ENCODE data around the gene TMEM40. TPM values are rescaled to one million over a fixed set of nuclear protein-coding genes. Genes with fewer than 3 reads are reported as not detected.

The TMEM40 gene
- total RNA-seq, 4 donors from 2014 or later = not detected

DNA sequence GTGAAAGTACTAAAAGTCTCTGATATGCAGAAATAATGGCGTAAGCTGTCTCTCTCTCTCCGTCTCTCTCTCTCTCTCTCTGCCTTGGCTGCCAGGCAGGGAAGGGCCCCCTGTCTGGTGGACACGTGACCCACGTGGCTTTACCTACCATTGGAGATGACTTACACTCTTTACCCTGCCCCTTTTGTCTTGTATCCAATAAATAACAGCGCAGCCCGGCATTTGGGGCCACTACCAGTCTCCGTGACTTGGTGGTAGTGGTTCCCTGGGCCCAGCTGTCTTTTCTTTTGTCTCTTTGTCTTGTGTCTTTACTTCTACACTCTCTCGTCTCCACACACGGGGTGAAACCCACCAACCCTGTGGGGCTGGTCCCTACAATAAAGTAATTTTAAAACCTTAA is 12.2 kb upstream of the TMEM40 start:
- H3K4me3 ChIP-seq = no peak overlapping the region
- H3K27ac ChIP-seq = no peak overlapping the region
- no peaks in the 10 kb centered on the region for H3K4me1 ChIP-seq
- no peaks in the 10 kb centered on the region for H3K36me3 ChIP-seq
- H3K9me3 ChIP-seq = no peaks in the 10 kb centered on the region
- no peak for DNase-seq (ENCODE audit: low spot score in 2 of 2)
- TF ChIP-seq POLR2A (IDR thresholded peaks at IDR 0.05) (no peak), EP300 (IDR thresholded peaks at IDR 0.05) (no peak)
- TF ChIP-seq, protein P1, sequence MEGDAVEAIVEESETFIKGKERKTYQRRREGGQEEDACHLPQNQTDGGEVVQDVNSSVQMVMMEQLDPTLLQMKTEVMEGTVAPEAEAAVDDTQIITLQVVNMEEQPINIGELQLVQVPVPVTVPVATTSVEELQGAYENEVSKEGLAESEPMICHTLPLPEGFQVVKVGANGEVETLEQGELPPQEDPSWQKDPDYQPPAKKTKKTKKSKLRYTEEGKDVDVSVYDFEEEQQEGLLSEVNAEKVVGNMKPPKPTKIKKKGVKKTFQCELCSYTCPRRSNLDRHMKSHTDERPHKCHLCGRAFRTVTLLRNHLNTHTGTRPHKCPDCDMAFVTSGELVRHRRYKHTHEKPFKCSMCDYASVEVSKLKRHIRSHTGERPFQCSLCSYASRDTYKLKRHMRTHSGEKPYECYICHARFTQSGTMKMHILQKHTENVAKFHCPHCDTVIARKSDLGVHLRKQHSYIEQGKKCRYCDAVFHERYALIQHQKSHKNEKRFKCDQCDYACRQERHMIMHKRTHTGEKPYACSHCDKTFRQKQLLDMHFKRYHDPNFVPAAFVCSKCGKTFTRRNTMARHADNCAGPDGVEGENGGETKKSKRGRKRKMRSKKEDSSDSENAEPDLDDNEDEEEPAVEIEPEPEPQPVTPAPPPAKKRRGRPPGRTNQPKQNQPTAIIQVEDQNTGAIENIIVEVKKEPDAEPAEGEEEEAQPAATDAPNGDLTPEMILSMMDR (IDR thresholded peaks at IDR 0.05) = no peak
- WGBS, 2 donors = 85 to 88% methylated on average over 9 of the region's 9 CpGs
- no peaks in the 10 kb centered on the region for H3K27me3 ChIP-seq

DNA sequence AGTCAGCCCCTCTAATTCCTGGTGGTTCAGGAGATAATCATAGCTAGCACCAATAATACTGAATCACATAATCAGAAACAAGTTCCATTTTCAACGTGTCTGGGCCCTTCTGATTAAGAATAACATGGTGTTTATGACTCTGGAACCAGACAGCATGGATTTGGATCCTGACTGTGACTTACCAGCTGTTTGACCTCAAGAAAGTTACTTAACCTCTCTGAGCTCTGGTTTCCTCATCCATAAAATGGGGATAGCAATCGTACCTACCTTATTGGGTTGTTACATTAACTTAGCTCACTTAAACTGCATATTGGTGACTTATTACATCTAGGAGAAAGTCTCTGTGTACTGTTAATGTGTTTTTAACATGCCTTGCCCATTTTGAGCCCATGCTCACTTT is 10.7 kb upstream of the TMEM40 start:
- TF ChIP-seq EP300 (IDR thresholded peaks at IDR 0.05) (no peak), POLR2A (IDR thresholded peaks at IDR 0.05) (no peak)
- TF ChIP-seq, protein P1 (IDR thresholded peaks at IDR 0.05) = no peak
- Histone ChIP-seq H3K9me3 (no peaks in the 10 kb centered on the region), H3K4me3 (no peak overlapping the region), H3K36me3 (no peaks in the 10 kb centered on the region), H3K27ac (no peak overlapping the region), H3K27me3 (no peaks in the 10 kb centered on the region), H3K4me1 (no peaks in the 10 kb centered on the region)
- WGBS, 2 donors = 71 to 82% methylated on average over 2 of the region's 2 CpGs
- no peak for DNase-seq (ENCODE audit: low spot score in 2 of 2)

DNA sequence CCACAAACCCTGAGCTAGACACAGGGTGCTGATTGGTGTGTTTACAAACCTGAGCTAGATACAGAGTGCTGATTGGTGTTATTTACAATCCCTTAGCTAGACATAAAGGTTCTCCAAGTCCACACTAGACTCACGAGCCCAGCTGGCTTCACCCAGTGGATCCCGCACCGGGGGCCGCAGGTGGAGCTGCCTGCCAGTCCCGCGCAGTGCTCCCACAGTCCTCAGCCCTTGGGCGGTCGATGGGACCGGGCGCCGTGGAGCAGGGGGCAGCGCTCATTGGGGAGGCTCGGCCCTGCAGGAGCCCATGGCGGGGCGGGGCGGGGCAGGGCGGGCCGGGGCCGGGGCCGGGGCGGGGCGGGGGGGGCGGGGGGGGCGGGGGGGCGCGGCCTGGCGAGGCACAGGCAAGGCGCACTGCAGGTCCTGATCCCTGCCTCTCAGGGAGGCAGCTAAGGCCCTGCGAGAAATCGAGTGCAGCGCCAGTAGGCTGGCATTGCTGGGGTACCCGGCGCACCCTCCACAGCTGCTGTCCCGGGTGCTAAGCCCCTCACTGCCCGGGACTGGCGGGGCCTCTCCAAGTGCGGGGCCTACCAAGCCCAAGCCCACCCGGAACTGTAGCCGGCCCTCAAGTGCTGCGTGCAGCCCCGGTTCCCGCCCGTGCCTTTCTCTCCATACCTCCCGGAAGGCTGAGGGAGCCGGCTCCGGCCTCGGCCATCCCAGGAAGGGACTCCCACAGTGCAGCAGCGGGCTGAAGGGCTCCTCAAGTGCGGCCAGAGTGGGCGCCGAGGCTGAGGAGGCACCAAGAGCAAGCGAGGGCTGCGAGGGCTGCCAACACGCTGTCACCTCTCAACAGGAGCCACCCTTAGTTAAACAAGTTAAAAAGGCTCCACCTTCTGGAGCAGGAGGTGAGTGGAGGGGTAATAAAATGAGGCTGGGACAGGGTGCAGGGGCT is 9.8 kb upstream of the TMEM40 start:
- no peak overlapping the region for H3K27ac ChIP-seq
- no peak for DNase-seq (ENCODE audit: low spot score in 2 of 2)
- 85 to 91% methylated on average over 17 to 31 of the region's 54 CpGs for WGBS, 2 donors
- no peaks in the 10 kb centered on the region for H3K36me3 ChIP-seq
- no peaks in the 10 kb centered on the region for H3K4me1 ChIP-seq
- TF ChIP-seq POLR2A (IDR thresholded peaks at IDR 0.05) (no peak), EP300 (IDR thresholded peaks at IDR 0.05) (no peak)
- TF ChIP-seq, protein P1 (IDR thresholded peaks at IDR 0.05) = no peak
- no peaks in the 10 kb centered on the region for H3K9me3 ChIP-seq
- no peak overlapping the region for H3K4me3 ChIP-seq
- no peaks in the 10 kb centered on the region for H3K27me3 ChIP-seq

DNA sequence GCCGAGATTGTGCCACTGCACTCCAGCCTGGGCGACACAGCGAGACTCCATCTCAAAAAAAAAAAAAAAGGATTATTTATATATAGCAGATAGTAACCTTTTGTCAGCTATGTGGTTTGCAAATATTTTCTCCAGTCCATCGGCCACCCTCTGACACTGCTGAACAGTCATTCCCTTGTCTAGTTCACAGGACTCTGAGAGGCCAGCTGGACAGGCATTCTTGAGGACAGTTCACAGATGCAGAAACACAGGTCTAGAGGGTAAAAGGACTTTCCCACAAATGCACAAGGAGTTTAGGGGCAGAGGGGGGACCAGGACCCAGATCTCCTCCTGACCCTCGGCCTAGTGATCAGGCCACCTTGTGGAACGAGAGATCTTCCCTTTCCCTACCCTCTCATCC is 7.5 kb upstream of the TMEM40 start:
- Histone ChIP-seq H3K27me3 (no peaks in the 10 kb centered on the region), H3K9me3 (no peaks in the 10 kb centered on the region), H3K4me3 (no peak overlapping the region), H3K27ac (no peak overlapping the region), H3K36me3 (no peaks in the 10 kb centered on the region), H3K4me1 (no peaks in the 10 kb centered on the region)
- WGBS, 2 donors = 48 to 56% methylated on average over 6 of the region's 6 CpGs
- DNase-seq (ENCODE audit: low spot score in 2 of 2) = no peak
- TF ChIP-seq, protein P1 (IDR thresholded peaks at IDR 0.05) = no peak
- no peak for TF ChIP-seq EP300 (IDR thresholded peaks at IDR 0.05)
- no peak for TF ChIP-seq POLR2A (IDR thresholded peaks at IDR 0.05)

DNA sequence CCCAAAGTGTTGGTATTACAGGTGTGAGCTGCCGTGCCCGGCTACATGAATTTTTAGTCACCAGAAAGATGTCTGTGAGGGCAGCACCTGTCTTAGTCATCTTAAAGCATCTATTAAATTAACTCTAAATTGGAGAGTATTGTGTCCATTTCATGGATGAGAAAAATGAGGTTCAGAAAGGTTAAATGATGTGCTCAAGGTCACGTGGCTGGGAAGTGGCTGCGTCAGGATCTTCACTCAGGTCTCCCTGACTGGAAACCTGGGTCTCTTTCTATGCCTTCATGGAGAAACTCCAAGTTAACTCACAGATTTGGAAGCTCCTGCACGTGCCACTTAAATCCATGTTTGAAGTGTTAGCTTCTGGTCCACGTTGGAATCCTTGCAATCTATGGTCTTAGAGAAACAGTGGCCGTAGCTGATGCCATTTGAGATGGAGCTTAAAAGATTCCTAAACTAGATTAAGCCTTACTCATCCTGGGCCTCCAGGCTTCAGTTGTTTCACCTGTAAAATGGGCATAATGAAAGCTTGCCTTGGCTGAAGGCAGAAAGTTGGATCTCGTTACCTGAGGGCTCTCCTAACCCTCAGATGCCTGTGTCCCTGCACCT is 5.2 kb upstream of the TMEM40 start:
- WGBS, 2 donors = 78 to 85% methylated on average over 8 of the region's 8 CpGs
- Histone ChIP-seq H3K9me3 (no peaks in the 10 kb centered on the region), H3K4me1 (peaks cover 0 to 10% (median 0%) of the 10 kb centered on the region in 4 donors), H3K4me3 (no peak overlapping the region), H3K27ac (no peak overlapping the region), H3K27me3 (no peaks in the 10 kb centered on the region), H3K36me3 (no peaks in the 10 kb centered on the region)
- TF ChIP-seq POLR2A (IDR thresholded peaks at IDR 0.05) (no peak), EP300 (IDR thresholded peaks at IDR 0.05) (no peak)
- TF ChIP-seq, protein P1 (IDR thresholded peaks at IDR 0.05) = no peak
- DNase-seq (ENCODE audit: low spot score in 2 of 2) = no peak
